GM18868 (cell line): Measurements from ENCODE around the gene CBLIF.
"Not testable (repeated sequence)": the region's sequence is repeated elsewhere in the genome, so short reads cannot be mapped to it uniquely, and the experiment has no call there.

Experiments
- ATAC-seq: cut with Tn5 transposase; IDR thresholded peaks from one replicate; pipeline ENCODE4 v1.9.1; 2021; ENCODE audit warnings: mild to moderate bottlenecking, moderate library complexity; ENCODE audit not compliant: unreplicated experiment

Gene CBLIF

DNA sequence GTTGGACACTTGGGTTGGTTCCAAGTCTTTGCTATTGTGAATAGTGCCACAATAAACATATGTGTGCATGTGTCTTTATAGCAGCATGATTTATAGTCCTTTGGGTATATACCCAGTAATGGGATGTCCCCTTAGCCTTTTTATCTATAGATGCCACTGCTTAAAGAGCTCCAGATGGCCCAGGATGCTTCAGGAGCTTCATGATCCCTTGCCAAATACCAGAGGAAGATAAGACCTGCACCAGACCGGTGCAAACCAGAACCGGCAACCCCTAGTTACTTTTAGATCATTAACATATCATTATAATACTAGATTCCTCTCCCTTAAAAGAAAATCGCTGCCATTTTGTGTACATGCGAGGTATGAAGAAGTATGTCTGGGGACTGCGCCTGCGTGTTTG is 3.1 kb upstream of the CBLIF start:
- ATAC-seq, result not testable (repeated sequence)

DNA sequence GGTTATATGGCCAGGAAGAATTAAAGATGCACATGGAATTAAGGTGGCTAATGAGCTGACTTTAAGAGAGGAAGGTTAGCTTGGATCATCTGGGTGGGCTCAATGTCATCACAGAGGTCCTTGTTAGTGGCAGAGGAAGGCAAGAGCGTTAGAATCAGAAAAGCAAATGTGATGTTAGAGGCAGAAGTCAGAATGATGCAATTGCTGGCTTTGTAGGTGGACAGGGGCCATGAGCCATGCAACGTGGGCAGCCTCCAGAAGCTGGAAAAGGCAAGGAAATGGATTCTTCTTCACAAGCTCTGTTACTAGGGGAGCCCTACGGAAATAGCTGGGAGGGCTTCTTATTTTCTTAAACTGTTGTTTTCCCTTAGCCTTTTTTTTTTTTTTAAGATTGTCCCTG is 2.3 kb upstream of the CBLIF start:
- ATAC-seq, result no peak

DNA sequence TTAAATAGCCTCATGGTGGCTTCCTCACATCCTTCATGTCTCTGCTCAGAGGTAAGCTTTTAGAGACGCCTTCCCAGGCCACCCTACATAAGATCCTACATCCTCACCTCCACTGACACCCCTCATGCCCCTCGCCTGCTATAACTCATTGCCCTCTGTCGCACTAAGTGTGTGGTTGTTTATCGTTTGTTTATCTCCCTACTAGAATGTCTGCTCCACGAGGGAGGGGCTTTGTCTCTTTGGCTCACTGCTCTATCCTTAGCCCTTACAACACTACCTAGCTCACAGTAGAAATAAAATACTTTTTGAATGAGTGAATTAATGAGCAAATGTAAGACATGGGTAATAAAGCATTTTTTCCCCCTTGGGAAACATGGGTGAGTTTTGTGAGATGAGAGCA is 1.3 kb upstream of the CBLIF start:
- no peak for ATAC-seq

DNA sequence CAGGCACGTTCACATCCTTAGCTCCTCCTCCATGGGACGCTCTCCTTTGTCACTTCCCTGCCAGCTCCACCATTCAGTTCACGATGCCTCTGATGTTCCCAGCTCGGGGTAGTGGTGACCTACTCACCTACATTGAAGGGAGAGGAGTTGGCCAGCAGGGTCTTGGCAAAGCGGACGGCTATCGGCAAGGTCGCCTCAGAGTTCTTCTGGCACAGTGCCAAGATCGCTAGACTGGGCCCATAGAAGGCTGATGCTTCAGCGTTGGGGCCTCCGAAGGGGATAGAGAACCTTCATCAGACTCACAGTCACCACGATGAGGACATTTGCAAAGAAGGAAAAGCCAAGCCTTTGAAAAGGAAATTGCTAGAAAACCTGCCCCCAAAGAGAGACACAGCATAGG is 3.0 kb downstream of the CBLIF start:
- ATAC-seq, result no peak

DNA sequence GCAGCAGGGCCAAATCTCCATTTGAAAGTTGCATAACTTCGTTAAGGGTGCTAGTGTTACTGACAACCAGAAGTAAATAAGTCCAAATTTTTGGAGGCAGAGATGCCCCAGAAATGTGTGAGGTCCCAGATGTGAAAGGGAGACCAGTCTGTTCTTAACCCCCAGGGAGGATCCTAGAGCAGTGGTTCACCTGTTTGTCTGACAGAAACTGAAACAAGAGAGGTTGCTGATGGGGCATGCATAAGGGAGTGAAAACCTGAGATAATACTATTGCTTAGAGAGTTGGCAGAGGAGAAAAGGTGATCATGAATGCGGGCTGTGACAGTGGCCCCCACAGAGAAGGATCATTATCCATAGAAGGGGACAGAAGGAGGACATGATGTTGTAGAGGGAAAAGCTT is 3.8 kb downstream of the CBLIF start:
- ATAC-seq, result no peak

DNA sequence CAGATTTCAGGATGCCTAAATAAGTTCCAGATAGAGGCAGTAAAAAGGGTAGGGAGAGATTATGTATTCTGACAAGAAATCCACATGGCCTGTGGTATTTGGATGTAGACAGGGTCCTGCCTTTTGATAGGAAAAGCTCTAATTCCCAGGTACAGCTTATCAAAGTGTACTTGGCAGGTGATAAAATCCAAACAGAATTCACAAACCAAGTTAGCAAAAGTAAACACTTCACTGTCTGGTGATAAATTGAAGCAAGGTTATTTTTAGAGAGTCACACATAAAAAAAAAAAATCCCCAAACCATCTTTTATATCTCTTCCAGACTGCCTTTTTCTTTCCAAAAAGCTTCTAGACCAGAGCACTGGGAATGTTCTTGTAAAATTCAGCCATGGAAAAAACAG is 5.7 kb downstream of the CBLIF start:
- ATAC-seq, result no peak

DNA sequence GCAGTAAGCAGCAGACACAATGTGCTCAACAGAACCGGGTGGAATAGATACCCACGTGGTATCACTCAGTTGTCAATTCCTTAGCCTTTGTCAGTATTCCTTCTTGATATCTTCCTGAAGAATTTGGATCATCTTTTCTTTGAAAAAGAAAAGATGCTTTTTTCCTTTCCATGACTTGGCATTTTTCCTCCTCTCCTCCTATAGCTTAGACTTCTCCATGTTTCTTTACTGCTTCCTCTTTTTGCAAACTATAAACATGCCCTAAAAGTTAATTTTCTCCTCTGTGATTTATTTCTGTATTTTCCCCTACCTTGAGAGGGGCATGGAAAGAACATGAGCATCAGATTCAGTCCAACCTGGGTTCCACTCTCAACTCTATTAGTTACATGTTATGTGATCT is 11.7 kb downstream of the CBLIF start:
- ATAC-seq, result no peak

DNA sequence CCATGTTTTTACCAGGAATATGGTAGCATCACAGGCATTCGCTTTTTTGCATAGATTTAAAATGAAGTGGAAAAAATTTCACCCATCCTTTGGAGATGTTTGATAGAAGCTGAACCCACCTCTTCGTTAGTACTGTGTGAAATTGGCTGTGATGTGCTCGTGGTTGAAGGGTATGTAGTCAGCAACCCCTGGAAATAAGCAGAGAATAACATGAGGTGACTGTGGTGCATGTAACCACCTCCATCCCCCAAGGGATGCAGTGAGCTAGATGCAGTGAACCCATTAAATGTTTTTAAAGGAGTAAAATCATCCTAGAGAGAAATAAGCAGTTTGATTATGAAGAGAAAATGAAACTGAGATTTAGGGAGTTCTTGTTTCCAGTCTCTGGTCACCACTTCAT is 15.9 kb downstream of the CBLIF start:
- no peak for ATAC-seq

DNA sequence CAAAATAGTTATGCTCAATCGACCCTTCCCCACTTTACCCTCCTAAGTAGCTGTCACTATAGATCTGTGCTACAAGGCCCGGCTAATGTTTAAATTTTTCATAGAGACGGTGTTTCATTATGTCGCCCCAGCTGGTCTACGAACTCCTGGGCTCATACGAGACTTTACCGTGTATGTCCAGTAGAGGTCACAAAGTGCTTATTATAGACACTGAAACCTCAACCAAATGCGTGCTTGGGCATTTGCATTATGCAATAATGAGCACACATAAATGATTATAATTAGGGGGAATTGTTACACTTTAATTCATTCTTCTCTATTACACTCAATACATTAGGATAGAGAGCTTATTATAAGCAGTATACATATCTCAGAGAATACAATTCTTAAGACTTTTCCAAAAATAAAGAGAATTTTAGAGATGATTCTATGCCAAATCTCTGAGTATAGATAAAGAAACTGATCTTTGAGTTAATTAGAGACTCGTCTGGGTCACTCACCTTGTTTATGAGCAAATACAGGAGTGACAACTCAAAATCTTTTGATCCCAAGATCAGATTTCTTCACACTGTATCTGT is 22.2 kb downstream of the CBLIF start:
- peak; percentile 89 for ATAC-seq

DNA sequence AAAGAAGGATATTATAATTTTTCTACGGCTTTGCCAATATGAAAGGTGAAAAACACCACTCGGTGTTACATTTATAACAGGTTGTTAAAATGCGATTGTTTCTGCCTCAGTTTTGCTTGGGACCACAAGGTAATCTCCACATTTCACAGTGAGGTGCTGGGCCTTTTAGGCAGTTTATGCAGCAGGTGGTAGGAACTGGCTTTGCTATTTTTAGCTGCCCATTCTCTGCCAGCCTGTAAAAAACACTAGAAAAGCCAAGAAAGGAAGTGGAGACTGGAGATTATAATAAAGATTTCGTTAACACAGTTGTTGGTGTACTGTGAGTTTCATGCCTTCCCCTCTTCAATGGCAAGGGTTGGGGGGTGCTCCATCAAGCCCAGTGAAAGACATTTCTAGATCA is 26.7 kb downstream of the CBLIF start:
- ATAC-seq, result no peak

DNA sequence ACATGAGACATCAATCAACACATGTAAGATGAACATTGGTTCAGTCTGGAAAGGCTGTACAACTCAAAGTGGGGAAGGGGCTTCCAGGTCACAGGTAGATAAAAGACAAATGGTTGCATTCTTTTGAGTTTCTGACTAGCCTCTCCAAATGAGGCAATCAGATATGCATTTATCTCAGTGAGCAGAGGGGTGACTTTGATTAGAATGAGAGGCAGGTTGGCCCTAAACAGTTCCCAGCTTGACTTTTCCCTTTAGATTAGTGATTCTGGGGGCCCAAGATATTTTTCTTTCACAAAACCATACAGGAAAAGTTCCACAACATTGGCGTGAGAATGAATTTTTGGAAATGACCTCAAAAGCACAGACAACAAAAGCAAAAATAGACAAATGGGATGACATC is 28.9 kb downstream of the CBLIF start:
- not testable (repeated sequence) for ATAC-seq

DNA sequence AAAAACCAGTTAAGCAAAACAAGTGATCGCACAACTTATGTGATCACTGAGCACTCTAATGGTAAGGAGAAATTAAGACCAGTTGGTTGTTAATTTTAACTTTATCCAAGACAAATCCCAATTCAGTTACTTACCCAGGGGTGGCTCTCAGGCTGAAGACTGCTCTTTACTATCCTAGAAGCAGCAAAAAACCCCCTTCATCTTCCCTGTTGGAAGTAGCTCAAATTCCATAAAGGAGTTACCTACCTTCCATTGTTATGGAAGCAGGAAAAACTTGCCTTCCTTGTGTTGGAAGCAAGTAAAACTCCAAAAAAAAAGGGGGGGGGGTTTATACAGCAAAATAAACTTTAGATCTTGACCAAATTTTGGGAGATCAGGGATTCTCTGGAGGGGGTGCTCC is 29.5 kb downstream of the CBLIF start:
- no peak for ATAC-seq

DNA sequence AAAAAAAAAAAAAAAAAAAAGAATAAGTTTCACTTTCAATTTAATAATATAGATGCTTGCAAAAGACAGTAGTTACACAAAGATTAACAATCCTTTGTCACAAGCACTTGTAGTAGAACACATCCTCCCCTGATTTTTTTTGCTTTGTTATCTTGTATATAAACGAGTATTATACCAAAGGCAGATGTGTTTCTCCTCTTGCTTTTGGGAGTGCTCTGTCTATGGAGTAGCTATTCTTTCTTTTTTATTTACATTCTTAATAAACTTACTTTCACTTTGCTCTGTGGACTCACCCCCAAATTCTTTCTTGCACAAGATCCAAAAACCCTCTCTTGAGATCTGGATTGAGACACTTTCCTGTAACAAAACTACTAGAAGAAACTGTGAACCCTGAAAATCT is 31.3 kb downstream of the CBLIF start:
- ATAC-seq, result no peak

DNA sequence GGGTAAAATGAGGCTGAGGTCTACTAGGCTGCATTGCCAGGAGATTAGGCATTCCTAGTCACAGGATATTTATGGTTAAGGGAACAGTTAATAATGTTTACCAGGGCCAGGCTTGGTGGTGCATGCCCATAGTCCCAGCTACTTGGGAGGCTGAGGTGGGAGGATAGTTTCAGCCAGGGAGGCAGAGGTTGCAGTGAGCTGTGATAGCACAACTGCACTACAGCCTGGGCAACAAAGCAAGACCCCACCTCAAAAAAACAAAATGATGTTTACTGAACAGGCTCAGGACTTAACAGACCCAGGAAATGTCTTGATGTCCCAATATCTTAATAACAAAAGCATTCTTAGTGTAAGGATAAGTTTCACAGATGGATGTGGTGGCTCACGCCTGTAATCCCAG is 31.9 kb downstream of the CBLIF start:
- ATAC-seq, result no peak

DNA sequence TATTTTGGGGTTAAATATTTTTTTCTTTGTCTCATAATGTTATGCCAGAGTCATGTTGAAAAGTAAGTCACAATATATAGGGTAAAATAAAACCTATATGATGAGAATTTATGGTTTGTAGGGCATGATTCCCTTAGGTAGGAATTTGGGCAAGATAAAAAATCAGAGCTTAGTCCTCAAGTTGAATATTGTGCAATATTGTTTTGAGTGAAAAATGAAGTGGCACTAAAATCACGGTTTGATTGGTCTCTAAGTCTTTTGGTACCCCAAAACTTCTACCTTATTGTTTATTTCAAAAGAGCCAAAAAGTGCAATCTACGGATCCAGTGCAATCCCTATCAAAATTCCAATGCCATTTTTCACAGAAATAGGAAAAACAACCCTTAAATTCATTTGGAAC is 33.1 kb downstream of the CBLIF start:
- no peak for ATAC-seq

DNA sequence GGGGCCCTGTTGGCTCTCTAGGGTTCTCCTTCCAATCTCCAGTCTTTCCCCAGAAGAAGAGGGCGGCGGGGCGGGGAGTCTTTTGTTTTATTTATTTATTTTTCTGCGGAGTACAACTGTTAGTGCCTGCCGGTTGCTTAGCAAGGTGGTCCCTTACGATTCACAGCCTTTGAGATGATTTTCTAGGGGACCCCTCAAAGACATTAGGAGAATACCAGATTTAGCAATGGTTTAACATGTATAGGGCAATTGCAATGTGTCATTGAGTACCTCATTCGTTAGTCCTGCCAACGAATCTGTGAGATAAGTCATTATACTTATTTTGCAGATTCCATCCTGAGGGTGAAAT is 34.4 kb downstream of the CBLIF start:
- ATAC-seq, result peak; percentile 9

DNA sequence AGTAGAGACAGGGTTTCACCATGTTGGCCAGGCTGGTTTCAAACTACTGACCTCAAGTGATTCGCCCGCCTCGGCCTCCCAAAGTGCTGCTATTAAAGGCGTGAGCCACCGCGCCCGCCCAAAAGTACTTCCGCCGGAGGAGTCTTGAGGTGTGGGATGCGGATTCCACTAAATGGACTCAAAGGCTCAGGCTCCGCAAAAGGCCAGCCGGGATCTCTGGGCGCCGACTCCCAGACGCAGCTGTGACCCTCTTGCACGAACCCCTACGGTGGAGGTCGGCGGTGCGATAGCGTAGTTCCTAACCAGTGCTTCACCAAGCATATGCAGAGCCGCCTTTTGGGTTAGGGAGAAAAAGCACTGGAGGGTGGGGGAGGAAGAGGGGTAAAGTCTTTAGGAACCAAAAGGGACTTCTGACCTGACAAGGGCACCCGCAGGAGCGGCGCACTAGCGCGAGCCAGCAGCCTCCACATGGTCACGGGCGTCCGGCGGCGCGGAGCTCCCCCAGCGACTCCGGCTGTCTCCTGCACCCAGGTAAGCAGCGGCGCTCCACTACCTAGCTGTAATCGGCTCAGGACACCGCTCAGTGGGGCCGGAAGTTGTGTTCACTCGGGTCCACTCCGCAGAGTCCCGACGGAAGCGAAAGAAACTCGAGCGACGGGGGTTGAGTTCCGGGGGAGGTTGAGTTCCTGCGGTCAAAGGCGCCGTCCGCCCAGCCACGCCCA is 34.9 kb downstream of the CBLIF start, which contains the start of gene MRPL16:
Gene MRPL16 (minus strand): TSS at position 590 of the 722 bp plus-strand sequence. CDS start 120 bp downstream, at position 470.
- peak; percentile 95 for ATAC-seq

DNA sequence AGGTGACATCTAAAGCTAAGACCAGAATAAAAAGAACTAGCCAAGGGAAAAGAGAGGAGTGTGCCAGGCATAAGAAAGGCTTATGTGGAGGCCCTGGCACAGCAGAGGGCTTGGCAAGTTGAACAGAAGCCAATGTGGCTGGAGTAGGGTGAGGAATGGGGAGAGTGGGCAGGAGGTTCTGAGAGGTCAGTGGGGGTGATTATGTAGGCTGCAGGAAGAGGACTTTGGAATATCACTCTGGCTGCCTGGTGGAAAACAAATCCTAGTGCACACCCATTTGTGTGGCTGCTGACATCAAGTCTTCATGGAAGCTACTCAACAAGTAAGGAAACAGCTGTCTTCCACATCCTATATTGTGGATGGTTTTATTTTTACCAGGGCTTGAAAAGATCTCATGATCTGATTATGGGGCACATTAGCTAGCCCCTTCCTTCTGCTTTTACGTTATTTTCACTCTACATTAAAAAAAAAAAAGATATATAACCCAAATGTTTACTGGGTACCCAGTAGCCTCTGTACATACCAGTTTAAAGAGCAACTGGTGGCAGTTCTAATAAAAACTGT is 38.2 kb downstream of the CBLIF start:
- ATAC-seq, result no peak

DNA sequence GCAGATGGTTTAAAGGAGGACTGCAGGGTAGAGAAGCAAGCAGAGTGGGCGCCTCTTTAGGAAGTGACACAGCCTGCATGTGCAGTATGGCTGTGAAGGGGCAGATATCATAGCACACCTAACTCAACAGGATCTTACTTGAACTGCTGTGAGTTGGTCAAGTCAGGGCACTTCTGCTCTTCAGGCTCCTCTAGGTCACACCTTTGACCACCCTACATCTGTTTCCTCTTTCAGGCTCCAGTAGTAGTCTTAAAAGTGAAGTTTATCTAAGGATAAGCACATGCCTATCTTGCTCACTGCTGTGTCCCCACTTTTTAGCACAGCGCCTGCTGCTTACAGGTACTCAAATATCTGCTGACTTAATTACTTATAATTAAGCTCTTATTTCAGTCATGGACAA is 41.2 kb downstream of the CBLIF start:
- no peak for ATAC-seq

DNA sequence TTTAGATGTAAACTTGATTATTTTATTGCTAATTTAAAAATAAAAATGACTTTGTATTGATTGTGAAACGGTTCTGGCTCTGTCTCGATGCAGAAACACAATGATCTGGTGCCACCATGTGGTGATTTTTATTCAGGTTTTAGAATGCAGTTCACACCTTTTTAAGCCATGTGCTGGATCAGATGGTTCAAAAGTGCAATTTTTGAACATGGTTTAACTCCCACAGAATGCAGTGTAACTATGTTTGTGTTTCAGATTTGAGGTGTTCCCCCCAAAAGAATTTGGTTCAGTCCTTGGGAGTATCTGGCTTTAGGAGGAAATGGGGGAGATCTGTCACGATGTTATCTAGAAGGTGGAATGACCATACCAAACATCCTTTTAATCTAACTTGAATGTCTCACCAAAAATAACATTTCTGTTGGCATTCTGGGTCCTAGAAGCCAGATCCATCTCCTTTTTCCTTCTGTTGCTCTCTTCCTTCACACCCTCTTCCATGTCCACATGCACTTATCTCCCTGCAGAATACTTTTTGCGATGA is 42.6 kb downstream of the CBLIF start:
- ATAC-seq, result no peak

DNA sequence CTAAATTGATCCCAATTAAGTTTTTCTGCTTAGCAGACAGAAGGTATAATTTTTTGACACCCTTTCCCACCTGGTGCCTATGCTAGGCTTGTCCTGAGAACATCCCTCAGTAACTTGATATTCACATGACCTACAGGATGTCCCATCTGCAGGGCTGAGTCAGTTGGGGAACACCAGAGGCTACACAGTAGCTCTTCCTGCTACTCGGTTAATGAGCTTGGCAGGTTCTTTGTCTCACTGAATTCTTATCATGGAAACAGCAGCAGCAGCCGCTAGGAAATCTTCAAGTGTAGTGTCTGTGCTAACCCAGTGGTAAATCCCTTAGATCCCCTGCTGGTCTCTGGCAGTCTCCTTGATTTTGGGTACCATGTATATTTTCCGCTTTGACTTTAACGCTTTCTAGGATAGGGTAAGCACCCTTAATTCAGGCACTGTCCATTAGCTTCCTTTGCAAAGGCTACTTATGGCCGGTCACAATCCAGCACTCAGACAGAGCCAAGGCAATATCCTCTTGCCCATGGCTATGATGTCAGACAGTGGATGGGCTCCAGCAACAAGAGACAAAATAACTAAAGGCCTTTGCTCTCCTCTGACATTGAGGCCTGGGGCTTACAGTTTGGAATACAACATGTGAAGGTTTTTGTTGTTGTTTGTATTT is 43.2 kb downstream of the CBLIF start:
- no peak for ATAC-seq

DNA sequence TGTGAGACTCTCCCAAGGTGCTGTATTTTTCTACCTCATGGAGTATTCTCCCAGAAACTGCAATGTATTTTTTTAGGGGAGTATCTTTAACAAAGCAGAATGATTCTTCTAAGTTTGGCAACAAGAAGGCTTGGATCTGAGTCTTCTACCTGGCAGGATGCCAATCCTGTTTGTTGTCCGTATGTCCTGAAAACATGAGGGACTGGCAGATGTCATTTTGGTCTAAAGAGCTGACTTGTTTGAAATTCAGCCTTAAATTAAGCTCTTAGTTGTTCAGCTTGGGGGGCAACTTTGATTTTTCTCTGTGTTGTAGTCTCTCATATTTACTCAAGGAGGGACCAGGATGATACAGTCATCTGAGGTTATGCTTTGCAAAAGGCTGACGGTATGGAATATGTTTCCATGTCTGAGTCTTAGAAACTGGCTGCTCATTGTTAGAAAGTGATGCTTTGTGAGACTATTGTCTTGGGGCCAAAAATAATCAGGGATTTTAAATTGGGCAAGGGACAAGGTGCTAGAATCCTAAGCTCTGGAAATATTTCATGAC is 44.1 kb downstream of the CBLIF start:
- no peak for ATAC-seq
